Measurements from ENCODE around the gene SLC2A13.
"Not testable (repeated sequence)": the region's sequence is repeated elsewhere in the genome, so short reads cannot be mapped to it uniquely, and the experiment has no call there.

- not testable (repeated sequence) for TF ChIP-seq CTCF (IDR thresholded peaks at IDR 0.05; ENCODE audit: insufficient read depth, low read length, poor library complexity, severe bottlenecking); EZH2phosphoT487 (conservative IDR thresholded peaks at IDR 0.05; ENCODE audit: low read length)
Observed at GRCh38 chr12:39922598-39922997, 183.3 kb downstream of the SLC2A13 start.
